Nucleus accumbens (tissue), 56 donors: ENCODE data around the gene TSPAN14.
"Not testable (repeated sequence)": the region's sequence is repeated elsewhere in the genome, so short reads cannot be mapped to it uniquely, and the experiment has no call there.

Experiments used
- DNase-seq, 56 donors: peaks; one replicate each; lab custom pipeline; 2025; lab: John Stamatoyannopoulos, UW

TSPAN14 gene, protein sequence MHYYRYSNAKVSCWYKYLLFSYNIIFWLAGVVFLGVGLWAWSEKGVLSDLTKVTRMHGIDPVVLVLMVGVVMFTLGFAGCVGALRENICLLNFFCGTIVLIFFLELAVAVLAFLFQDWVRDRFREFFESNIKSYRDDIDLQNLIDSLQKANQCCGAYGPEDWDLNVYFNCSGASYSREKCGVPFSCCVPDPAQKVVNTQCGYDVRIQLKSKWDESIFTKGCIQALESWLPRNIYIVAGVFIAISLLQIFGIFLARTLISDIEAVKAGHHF

DNA sequence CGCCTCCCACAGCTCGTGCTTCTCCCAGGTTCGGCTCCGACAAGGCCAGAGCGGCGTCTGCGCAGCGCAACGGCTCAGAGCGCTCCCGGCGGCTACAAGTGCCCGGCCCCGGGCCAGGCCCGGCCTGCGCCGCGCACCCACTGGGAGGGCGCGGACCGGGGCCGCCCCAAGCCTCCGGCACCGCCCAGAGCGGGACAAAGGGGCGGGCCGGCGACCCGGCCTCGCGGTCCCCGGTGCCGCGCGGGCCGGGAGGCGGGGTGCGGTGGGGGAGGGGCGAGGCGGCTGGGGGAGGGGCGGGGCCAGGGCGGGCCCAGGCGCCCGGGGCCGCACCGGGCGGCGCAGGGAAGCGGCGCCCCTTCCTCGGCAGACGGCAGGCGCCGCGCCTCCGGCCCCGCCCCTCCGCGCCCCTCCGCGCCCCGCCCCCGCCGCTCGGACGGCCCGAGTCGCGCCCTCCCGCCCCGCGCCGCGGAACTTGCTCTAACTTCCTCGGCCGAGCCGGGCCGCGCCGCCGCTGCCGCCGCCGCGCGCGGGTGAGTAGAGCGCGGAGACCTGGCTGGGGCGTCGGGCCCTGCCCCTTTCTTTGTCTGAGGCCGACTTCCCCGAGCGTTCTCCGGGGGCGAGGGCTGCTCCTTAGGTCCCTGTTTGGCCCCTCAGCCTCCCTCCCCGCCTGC is at the start of gene TSPAN14:
TSPAN14 (plus strand) TSS at position 469 of the 671 bp plus-strand sequence. CDS start 34,924 bp downstream, outside the sequence.
- peak in 44 of 56 donors; percentile 33 to 89 (median 68) for DNase-seq

- no peak for DNase-seq
Observed at GRCh38 chr10:80405035-80405434, 49.1 kb upstream of the TSPAN14 start.

GRCh38 chr10:80405626-80406025 is 48.5 kb upstream of the TSPAN14 start:
- peak in 1 of 56 donors; percentile 10 for DNase-seq

DNA sequence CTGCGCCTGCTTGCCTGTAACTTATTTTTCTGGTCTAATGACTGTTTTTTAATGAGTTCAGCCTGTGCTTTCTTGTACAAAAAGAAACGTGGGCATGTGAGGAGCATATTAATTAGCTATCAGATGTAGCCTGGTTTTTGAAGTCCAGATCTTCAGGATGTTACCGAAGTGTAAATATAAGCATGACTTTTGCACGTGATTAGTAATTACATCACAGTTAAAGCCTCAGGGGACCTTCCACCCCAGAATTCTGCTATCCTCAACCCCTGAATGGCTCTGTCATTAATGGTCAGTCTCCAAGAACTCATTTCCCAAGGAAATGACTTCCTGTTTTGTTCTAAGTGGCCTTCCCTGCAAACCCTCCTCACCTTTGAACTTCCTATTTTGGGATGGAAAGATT is 47.9 kb upstream of the TSPAN14 start:
- DNase-seq: peak in 1 of 56 donors; percentile 23

DNA sequence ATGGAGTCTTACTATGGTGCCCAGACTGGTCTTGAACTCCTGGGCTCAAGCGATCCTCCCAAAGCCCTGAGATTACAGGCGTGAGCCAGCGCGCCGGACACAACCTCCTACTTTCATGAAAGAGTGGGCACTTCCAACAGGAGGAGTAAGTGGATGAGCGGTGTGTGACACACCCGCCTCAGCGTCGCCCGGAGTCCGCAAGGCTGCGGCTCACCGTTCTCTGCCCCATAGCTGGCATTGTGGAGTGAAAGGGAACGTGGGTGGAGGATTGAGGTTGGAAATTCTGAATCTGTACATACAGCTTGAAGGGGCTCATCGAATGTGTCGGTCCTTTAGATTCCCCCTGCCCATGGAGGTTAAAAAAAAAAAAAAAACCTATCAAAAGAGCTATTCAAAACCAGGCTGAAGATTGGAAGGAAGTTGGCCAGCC is 46.3 kb upstream of the TSPAN14 start:
- peak in 4 of 56 donors; percentile 29 to 62 (median 35) for DNase-seq

- peak in 53 of 56 donors; percentile 40 to 90 (median 72) for DNase-seq
Observed at GRCh38 chr10:80408242-80409101, 45.6 kb upstream of the TSPAN14 start, which contains the start of gene PRXL2A. Gene PRXL2A (plus strand): TSS chr10:80408551. CDS start chr10:80420468, 11,917 bp downstream.

- DNase-seq: peak in 2 of 56 donors; percentile 25 to 36
Observed at GRCh38 chr10:80409121-80409520, 45.0 kb upstream of the TSPAN14 start.

GRCh38 chr10:80410122-80410521 is 44.0 kb upstream of the TSPAN14 start:
- DNase-seq: no peak

GRCh38 chr10:80410578-80411145 is 43.4 kb upstream of the TSPAN14 start:
- DNase-seq: peak in 1 of 56 donors; percentile 24

DNA sequence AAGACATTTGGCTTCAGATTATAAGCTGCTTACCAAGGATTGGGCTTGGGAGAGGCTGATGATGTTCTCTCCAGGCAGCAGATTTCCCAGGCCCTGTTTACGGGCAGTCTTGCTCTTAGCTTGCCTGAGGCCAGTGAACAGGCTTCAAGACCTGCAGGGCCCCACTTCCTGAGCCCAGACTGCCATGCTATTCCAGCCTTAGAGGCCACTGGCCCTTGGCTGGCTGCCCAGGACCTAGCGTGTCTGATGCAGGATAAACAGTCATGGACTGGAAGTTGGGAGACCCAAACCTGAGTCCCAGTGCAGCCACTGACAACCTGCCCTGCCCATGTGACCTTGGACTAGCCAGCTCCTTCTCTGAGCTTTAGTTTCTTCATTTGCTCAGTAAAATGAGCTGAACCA is 42.8 kb upstream of the TSPAN14 start:
- peak in 7 of 56 donors; percentile 10 to 36 (median 23) for DNase-seq

- DNase-seq: no peak
Observed at GRCh38 chr10:80411681-80412220, 42.4 kb upstream of the TSPAN14 start.

- DNase-seq: no peak
Observed at GRCh38 chr10:80412486-80412885, 41.6 kb upstream of the TSPAN14 start.

DNA sequence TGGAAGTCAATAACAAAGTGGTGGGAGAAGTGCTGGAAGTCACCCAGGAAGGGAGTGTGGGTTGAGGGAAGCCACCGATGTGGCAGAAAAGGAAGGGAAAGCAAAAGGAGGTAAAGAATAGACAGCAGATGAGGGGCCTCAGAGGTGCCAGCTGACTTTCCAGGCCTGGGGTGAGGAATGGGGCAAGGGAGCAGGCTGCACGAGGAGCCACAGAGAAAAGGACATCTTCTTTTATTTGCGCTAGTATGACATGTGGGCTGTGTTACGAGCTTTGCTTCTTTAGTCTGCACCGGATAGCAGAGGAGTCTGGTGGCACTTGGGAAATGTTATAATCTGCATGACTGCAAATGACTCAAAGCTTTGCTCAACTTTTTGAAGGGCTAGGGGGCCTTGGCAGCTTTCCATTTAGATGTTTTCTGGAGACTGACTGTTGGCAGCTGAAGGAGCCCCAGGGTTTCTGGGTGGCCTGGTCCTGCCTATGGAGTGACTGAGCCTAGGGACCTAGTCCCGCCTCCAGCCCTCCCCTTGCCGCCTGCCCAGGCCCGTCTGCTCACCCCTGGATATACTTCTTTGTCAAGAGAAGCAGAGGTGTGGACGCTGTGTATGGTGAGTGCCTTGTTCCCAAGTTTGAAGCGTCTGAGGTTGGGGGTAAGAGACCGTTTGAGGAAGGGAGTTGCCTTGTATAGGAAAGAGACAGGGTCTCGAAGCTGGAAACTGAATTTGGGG is 40.7 kb upstream of the TSPAN14 start:
- DNase-seq: peak in 3 of 56 donors; percentile 4 to 23 (median 19)

GRCh38 chr10:80414142-80414895 is 39.8 kb upstream of the TSPAN14 start:
- DNase-seq: no peak

DNA sequence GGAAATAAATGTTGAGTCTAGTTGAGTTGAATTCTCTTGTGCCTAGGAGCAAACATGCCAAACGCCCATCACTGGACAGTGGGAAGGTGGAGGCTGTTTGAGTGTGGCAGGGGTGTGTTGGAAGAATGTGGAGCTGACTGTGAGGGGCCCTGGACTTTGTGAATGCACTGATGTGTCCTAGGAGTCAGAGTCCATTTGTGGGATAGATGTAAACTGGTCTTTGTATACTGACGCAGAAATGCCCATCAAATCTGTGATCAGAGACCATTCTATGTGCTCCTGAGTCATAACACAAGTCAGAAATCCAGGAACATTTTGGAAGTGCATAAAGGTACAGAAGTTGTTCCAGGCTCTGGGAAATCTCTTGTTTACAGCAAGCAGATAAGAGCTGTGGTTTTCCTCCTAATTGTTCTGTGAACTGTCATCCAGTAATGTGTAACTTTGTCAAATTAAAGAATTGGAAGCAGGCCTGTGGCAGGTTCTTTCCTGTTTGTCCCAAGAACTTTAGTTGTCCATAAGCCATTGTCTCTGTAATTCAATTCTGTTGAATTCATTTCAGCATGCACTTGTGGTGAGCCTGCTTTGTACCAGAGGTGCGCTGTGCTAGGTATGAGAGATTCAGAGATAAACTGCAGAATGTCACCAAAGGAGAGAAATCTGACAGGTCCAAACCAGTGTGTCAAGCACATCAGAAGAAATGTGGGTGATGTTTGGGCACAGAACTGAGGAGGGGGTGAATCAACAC is 38.2 kb upstream of the TSPAN14 start:
- DNase-seq: no peak

- peak in 26 of 56 donors; percentile 13 to 65 (median 35) for DNase-seq
Observed at GRCh38 chr10:80416479-80417098, 37.5 kb upstream of the TSPAN14 start.

GRCh38 chr10:80417256-80417655 is 36.9 kb upstream of the TSPAN14 start:
- DNase-seq: not testable (repeated sequence)
